Stimulated activated CD8-positive, alpha-beta memory T cell treated with anti-CD3 and anti-CD28 coated beads, Interleukin-7, amount 100 ng/mL, for 48 hours (primary cell): ENCODE data around the gene TLCD1.

Experiments used
- DNase-seq, 2 donors: peaks; one replicate each; pipeline ENCODE4 v3.0.0-alpha.2; 2020; ENCODE audit warnings: low read depth in 1 of 2; ENCODE audit errors: extremely low read depth in 1 of 2

TLCD1 gene

DNA sequence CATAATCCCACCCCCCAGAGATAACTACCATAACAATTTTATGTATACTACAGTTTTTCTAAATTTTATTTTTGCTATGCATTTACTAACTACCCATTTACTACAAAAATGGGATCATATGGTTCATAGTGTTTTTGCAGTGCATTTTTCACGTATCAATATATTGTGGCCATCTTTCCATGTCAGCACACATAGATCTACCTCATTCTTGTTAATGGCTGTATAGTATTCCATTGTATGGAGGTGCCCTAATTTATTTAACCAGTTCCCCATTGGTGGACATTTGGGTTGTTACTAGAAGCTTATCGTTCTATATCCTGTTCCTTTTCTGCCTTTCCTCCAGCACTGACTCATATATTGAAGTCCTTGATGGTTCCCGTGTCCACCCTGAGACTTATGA, 37.0 kb downstream of the TLCD1 start:
- DNase-seq: no peak

DNA sequence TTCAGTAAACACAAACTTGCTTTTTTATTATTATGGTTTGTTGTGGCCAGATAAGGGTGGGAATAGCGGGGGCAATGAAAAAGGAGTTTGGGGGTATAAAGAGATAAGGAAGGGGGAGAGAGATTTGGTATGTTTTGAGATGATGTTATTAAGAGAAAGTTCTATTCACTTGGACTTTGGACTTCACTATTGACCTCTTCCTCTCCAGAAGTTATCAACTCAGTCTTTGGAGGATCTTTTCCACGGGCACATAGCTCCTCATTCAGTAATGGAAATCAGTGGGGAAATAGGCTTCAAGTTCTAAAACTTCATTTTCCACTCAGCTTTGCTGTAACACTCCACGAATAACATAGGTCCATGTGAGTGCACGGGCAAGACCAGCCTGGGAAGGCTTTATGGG, 37.6 kb downstream of the TLCD1 start:
- DNase-seq: no peak

DNA sequence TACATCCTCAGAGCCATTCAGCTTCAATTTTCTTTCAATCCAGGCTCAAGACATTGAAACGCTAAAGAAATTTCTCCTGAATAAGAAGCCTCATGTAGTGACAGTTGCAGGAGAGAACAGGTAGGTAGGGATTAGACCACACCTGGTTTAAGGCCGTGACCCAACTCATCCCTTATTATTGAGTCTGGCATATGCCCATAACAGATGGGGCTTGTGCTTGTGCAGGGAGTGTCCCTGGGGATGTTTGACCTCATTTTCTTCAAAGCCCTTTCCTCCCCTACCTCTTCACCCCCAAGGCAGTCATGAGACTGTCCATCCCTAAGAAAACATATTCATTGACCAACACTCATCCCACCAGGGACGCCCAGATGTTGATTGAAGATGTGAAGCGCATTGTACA, 39.7 kb downstream of the TLCD1 start:
- DNase-seq: no peak

DNA sequence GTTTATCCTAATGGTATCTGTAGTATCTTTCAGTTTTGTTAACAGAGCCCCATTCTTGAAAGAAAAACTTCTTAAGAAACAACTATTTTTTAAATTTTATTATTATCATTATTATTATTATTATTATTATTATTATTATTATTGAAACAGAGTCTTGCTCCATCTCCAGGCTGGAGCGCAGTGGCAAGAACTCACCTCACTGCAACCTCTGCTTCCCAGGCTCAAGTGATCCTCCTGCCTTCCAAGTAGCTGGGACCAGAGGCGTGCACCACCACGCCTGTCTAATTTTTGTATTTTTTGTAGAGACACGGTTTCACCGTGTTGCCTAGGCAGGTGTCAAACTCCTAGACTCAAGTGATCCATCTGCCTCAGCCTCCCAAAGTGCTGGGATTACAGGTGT, 40.7 kb downstream of the TLCD1 start:
- no peak for DNase-seq

DNA sequence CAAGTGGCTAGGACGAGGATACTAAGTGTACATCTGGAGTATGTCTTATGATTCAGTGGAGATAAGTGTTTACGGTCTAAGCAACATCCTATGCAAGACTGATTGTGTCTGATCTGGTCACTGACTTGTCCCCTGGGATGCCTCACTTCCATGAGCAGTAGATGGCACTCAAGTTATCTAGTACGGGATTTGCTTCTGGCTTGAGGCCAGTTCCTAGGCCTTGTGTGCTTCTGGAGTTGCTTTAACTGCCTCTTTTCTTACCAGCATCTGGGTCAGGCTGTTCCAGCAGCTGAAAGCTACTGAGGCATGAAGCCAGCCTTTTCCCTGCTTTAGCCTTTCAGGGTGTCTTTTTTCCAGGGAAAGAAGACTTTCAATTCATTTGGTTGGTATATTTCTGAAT, 41.1 kb downstream of the TLCD1 start:
- DNase-seq: no peak

DNA sequence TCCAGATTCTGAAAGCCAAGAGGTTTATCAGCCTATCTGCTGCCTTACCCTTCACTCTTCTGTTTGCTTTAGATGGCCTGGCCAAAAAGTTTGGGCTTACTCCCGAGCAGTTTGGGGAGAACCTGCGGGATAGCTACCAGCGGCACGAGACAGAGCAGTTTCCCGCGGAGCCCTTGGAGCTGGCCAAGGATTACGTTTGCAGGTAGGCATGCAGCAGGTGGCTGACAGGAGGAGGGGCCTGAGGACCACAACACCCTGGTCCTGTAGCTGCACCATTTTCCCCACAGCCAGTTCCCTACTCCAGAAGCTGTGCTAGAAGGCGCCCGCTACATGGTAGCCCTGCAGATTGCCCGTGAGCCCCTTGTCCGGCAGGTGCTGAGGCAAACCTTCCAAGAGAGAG, 43.4 kb downstream of the TLCD1 start:
- DNase-seq: no peak

DNA sequence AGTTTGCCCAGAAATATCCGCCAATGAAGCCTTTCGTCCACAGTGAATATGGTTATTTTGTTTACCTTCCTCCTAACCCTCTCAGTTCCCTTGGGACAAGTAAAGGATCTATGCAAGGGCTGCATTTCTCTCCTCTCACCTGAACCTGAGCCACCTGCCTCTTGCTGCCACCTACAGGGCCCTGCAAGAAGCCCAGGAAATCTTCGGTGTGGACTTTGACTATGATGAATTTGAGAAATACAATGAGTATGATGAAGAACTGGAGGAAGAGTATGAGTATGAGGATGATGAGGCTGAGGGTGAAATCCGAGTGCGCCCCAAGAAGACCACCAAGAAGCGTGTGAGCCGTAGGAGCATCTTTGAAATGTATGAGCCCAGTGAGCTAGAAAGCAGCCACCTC, 50.1 kb downstream of the TLCD1 start:
- no peak for DNase-seq

DNA sequence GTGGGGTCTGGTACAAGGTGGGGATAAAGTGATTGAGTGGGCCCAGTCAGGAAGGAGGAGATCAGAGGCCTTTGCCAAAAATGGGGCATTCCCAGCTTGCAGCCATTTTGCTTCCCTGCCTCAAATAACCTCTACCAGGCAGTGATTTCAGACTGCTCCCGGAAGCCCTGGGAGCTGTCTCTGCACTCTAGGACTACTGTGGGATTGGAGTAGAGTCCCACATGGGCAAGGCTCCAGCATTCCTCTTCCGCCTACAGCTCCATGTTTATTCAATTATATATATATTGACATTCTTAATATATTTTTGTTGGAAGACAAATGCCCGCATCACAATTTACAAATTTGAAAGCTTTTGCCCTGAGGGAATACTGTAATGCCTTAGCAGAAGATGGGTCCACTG, 50.5 kb downstream of the TLCD1 start:
- DNase-seq: no peak
